SH-SY5Y (cell line): Measurements from ENCODE around the gene TSPO.

Source experiments
- GATA2 ChIP-seq: IDR thresholded peaks from 2 replicates; pipeline ENCODE4 v1.6.1; 2011; ENCODE audit warnings: mild to moderate bottlenecking, low read depth, low read length
- GATA3 ChIP-seq: IDR thresholded peaks from 2 replicates; pipeline ENCODE4 v1.6.1; 2011; ENCODE audit warnings: low read depth, mild to moderate bottlenecking, low read length, moderate library complexity

- TF ChIP-seq GATA2 (no peak), GATA3 (no peak)
Observed at GRCh38 chr22:43202756-43203410, 51.5 kb downstream of the TSPO start.
